Activated CD4-positive, CD25-positive, alpha-beta regulatory T cell treated with anti-CD3 and anti-CD28 coated beads, Interleukin-2, amount 50 U/mL, for 24 hours (primary cell): ENCODE measurements around the gene GPD1L.

ENCODE experiments used
- ATAC-seq, 2 donors: fragments of 150-1000 bp; cut with Tn5 transposase; one replicate each; pipeline ENCODE4 v1.10.0; 2021; ENCODE audit warnings: mild to moderate bottlenecking in 1 of 2, moderate library complexity in 1 of 2

GPD1L gene

GRCh38 chr3:32140943-32141342 is 34.5 kb downstream of the GPD1L start:
- no peak for ATAC-seq

- ATAC-seq = peak; percentile 48
These were observed 37.7 kb downstream of the GPD1L start for GRCh38 chr3:32143849-32144757.

- no peak for ATAC-seq
These were observed 40.4 kb downstream of the GPD1L start for GRCh38 chr3:32146746-32147211.

GRCh38 chr3:32147509-32147908 is 41.1 kb downstream of the GPD1L start:
- no peak for ATAC-seq

GRCh38 chr3:32147933-32148332 is 41.5 kb downstream of the GPD1L start:
- ATAC-seq = no peak

- no peak for ATAC-seq
These were observed 41.9 kb downstream of the GPD1L start for GRCh38 chr3:32148351-32148750.

- ATAC-seq = no peak
These were observed 47.2 kb downstream of the GPD1L start for GRCh38 chr3:32153414-32154204.

- ATAC-seq = no peak
These were observed 47.8 kb downstream of the GPD1L start for GRCh38 chr3:32154205-32154579.

GRCh38 chr3:32155117-32155516 is 48.7 kb downstream of the GPD1L start:
- ATAC-seq = no peak

GRCh38 chr3:32157600-32158264 is 51.3 kb downstream of the GPD1L start:
- ATAC-seq = no peak

GRCh38 chr3:32160706-32161214 is 54.3 kb downstream of the GPD1L start:
- no peak for ATAC-seq

GRCh38 chr3:32165442-32165841 is 59.0 kb downstream of the GPD1L start:
- ATAC-seq = no peak

- ATAC-seq = no peak
These were observed 60.2 kb downstream of the GPD1L start for GRCh38 chr3:32166654-32167053.

GRCh38 chr3:32172420-32172819 is 66.0 kb downstream of the GPD1L start:
- ATAC-seq = no peak

- no peak for ATAC-seq
These were observed 69.3 kb downstream of the GPD1L start for GRCh38 chr3:32175607-32176197.

- peak; percentile 66 to 67 for ATAC-seq
These were observed 70.7 kb downstream of the GPD1L start for GRCh38 chr3:32176989-32177701.

GRCh38 chr3:32177702-32178198 is 71.3 kb downstream of the GPD1L start:
- peak; percentile 75 to 80 for ATAC-seq

GRCh38 chr3:32180141-32180784 is 73.8 kb downstream of the GPD1L start:
- no peak for ATAC-seq

- ATAC-seq = no peak
These were observed 74.9 kb downstream of the GPD1L start for GRCh38 chr3:32181365-32181764.

GRCh38 chr3:32181796-32182195 is 75.4 kb downstream of the GPD1L start:
- ATAC-seq = no peak

- ATAC-seq = no peak
These were observed 77.8 kb downstream of the GPD1L start for GRCh38 chr3:32184187-32184730.
